Measurements from ENCODE around the gene SCIN. TPM values are rescaled to one million over a fixed set of nuclear protein-coding genes. Genes with fewer than 3 reads are reported as not detected.
"Not testable (repeated sequence)": the region's sequence is repeated elsewhere in the genome, so short reads cannot be mapped to it uniquely, and the experiment has no call there.

The SCIN gene
- total RNA-seq, 4 donors from 2014 or later: under 0.01 to 6.5 (median 2.4) TPM

- H3K36me3 ChIP-seq: no peaks in the 10 kb centered on the region
- H3K4me1 ChIP-seq: no peaks in the 10 kb centered on the region
- H3K27me3 ChIP-seq: no peaks in the 10 kb centered on the region
- TF ChIP-seq POLR2A (IDR thresholded peaks at IDR 0.05) (no peak), CTCF (IDR thresholded peaks at IDR 0.05) (no peak)
- intact Hi-C loops (cut with DNase I; ENCODE audit: low total_unique reads): no loop called here
- DNase-seq: no peak
- H3K9me3 ChIP-seq: no peaks in the 10 kb centered on the region
- H3K4me3 ChIP-seq: no peak overlapping the region
- H3K27ac ChIP-seq: no peak overlapping the region
Observed at GRCh38 chr7:12670000-12670729, 99.6 kb downstream of the SCIN start.

GRCh38 chr7:12670743-12671520, 100.4 kb downstream of the SCIN start:
- H3K4me3 ChIP-seq: no peak overlapping the region
- no peak overlapping the region for H3K27ac ChIP-seq
- intact Hi-C loops (cut with DNase I; ENCODE audit: low total_unique reads): no loop called here
- H3K9me3 ChIP-seq: no peaks in the 10 kb centered on the region
- no peaks in the 10 kb centered on the region for H3K4me1 ChIP-seq
- H3K36me3 ChIP-seq: no peaks in the 10 kb centered on the region
- H3K27me3 ChIP-seq: no peaks in the 10 kb centered on the region
- TF ChIP-seq POLR2A (IDR thresholded peaks at IDR 0.05) (no peak), CTCF (IDR thresholded peaks at IDR 0.05) (no peak)
- DNase-seq: no peak

- DNase-seq; intact Hi-C loops (cut with DNase I; ENCODE audit: low total_unique reads); H3K36me3 ChIP-seq: not testable (repeated sequence)
Observed at GRCh38 chr7:12673436-12673835, 102.9 kb downstream of the SCIN start.

GRCh38 chr7:12674053-12674452, 103.5 kb downstream of the SCIN start:
- Histone ChIP-seq H3K9me3 (no peaks in the 10 kb centered on the region), H3K27ac (no peak overlapping the region), H3K27me3 (no peaks in the 10 kb centered on the region), H3K4me3 (no peak overlapping the region), H3K4me1 (no peaks in the 10 kb centered on the region), H3K36me3 (no peaks in the 10 kb centered on the region)
- TF ChIP-seq POLR2A (IDR thresholded peaks at IDR 0.05) (no peak), CTCF (IDR thresholded peaks at IDR 0.05) (no peak)
- no peak for DNase-seq
- intact Hi-C loops (cut with DNase I; ENCODE audit: low total_unique reads): no loop called here

More at GRCh38 chr7:12673436-12673835, 102.9 kb downstream of the SCIN start:
- H3K27me3 ChIP-seq, H3K4me3 ChIP-seq, H3K4me1 ChIP-seq, H3K9me3 ChIP-seq, H3K27ac ChIP-seq: not testable (repeated sequence)

- DNase-seq: no peak
- Histone ChIP-seq H3K4me3 (no peak overlapping the region), H3K27ac (no peak overlapping the region), H3K4me1 (no peaks in the 10 kb centered on the region), H3K27me3 (no peaks in the 10 kb centered on the region), H3K9me3 (no peaks in the 10 kb centered on the region), H3K36me3 (no peaks in the 10 kb centered on the region)
- intact Hi-C loops (cut with DNase I; ENCODE audit: low total_unique reads): no loop called here
- TF ChIP-seq POLR2A (IDR thresholded peaks at IDR 0.05) (no peak), CTCF (IDR thresholded peaks at IDR 0.05) (no peak)
Observed at GRCh38 chr7:12674861-12675260, 104.3 kb downstream of the SCIN start.
